Measurements from ENCODE around the gene ADAMTS1.

DNA sequence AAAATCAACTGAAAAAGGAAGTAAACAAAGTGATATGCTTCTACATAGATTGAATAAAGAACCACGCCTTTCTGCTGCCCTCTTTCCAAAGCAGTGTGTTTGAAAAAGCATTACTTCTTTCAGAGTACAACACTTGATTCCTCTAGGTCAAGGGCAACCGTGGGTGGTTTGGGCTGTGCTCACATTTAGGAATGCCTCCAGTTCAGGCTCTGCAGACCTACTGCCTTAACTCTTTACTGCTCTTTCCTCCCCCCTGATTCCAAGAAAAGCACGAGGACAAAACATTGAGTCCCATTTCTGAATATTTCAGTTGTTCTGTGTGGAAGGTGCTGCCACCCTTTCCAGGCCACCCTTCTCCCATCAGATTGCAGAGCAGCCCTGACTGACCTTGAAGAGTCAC lies 45.2 kb downstream of the ADAMTS1 start:
- TF ChIP-seq EZH2phosphoT487 (IDR thresholded peaks at IDR 0.05; ENCODE audit: low read depth, severe bottlenecking, unreplicated experiment) (no peak), EZH2 (IDR thresholded peaks at IDR 0.05; ENCODE audit: borderline replicate concordance) (no peak)
- TF ChIP-seq, protein P1, sequence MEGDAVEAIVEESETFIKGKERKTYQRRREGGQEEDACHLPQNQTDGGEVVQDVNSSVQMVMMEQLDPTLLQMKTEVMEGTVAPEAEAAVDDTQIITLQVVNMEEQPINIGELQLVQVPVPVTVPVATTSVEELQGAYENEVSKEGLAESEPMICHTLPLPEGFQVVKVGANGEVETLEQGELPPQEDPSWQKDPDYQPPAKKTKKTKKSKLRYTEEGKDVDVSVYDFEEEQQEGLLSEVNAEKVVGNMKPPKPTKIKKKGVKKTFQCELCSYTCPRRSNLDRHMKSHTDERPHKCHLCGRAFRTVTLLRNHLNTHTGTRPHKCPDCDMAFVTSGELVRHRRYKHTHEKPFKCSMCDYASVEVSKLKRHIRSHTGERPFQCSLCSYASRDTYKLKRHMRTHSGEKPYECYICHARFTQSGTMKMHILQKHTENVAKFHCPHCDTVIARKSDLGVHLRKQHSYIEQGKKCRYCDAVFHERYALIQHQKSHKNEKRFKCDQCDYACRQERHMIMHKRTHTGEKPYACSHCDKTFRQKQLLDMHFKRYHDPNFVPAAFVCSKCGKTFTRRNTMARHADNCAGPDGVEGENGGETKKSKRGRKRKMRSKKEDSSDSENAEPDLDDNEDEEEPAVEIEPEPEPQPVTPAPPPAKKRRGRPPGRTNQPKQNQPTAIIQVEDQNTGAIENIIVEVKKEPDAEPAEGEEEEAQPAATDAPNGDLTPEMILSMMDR (IDR thresholded peaks at IDR 0.05; ENCODE audit: poor library complexity): no peak
